ENCODE measurements around the gene NEK2. TPM values are rescaled to one million over a fixed set of nuclear protein-coding genes. Genes with fewer than 3 reads are reported as not detected.

Gene NEK2
- total RNA-seq, 1 experiment from 2014 or later: 47.5 TPM

DNA sequence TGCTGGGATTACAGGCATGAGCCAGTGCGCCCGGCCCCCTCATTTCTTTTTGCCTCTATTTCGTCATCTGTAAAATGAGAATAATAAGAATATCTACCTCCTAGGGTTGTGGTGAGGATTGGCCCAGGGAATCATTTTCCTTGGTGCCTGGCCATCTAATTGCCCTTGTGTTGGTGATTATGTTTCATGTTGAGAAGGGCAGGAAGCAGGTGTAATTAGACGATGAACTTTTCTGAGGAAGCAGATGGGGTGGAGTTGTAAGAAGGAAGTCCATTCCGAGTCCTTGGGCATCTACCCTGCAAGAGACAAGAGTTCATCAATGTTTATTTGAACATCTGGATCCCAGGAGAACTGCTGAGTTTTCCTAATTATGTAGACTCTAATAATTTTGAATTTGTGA, 38.7 kb upstream of the NEK2 start:
- H3K27me3 ChIP-seq (ENCODE audit: low read length): no peaks in the 10 kb centered on the region
- H3K9me2 ChIP-seq (replicated peaks; ENCODE audit: low read length): no peaks in the 10 kb centered on the region
- H3K79me2 ChIP-seq (ENCODE audit: low read length): no peaks in the 10 kb centered on the region
- no peaks in the 10 kb centered on the region for H3K4me1 ChIP-seq (ENCODE audit: insufficient read depth, low read length)
- H4K20me1 ChIP-seq (ENCODE audit: low read length): no peaks in the 10 kb centered on the region
- TF ChIP-seq EZH2phosphoT487 (IDR thresholded peaks at IDR 0.05; ENCODE audit: borderline replicate concordance, low read length) (no peak), EZH2 (IDR thresholded peaks at IDR 0.05; ENCODE audit: low read length, unreplicated experiment) (no peak)
- TF ChIP-seq, protein P1, sequence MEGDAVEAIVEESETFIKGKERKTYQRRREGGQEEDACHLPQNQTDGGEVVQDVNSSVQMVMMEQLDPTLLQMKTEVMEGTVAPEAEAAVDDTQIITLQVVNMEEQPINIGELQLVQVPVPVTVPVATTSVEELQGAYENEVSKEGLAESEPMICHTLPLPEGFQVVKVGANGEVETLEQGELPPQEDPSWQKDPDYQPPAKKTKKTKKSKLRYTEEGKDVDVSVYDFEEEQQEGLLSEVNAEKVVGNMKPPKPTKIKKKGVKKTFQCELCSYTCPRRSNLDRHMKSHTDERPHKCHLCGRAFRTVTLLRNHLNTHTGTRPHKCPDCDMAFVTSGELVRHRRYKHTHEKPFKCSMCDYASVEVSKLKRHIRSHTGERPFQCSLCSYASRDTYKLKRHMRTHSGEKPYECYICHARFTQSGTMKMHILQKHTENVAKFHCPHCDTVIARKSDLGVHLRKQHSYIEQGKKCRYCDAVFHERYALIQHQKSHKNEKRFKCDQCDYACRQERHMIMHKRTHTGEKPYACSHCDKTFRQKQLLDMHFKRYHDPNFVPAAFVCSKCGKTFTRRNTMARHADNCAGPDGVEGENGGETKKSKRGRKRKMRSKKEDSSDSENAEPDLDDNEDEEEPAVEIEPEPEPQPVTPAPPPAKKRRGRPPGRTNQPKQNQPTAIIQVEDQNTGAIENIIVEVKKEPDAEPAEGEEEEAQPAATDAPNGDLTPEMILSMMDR (conservative IDR thresholded peaks at IDR 0.05; ENCODE audit: low read depth, low read length): no peak
- intact Hi-C loops (cut with micrococcal nuclease): no loop called here
- H3K36me3 ChIP-seq (ENCODE audit: low read depth, low read length): no peaks in the 10 kb centered on the region
- no peaks in the 10 kb centered on the region for H3K9me3 ChIP-seq (ENCODE audit: low read length)
- H3K4me2 ChIP-seq (ENCODE audit: low read length): no peak overlapping the region
- no peak overlapping the region for H3K27ac ChIP-seq (ENCODE audit: low read length)
- BruUV-seq (replicated peaks): no TSS peak
- H2AFZ ChIP-seq (ENCODE audit: low read length): no peak overlapping the region
- DNase-seq: no peak
- no peak overlapping the region for H3K4me3 ChIP-seq (ENCODE audit: low read length)
- H3F3A ChIP-seq (ENCODE audit: low read length, unreplicated experiment): no peaks in the 10 kb centered on the region
- POLR2A ChIA-PET (ENCODE audit: unreplicated experiment): no interaction called here
- no peak for ATAC-seq
- CTCF ChIA-PET: no interaction called here
- no peak overlapping the region for H3K9ac ChIP-seq (ENCODE audit: low read length)

DNA sequence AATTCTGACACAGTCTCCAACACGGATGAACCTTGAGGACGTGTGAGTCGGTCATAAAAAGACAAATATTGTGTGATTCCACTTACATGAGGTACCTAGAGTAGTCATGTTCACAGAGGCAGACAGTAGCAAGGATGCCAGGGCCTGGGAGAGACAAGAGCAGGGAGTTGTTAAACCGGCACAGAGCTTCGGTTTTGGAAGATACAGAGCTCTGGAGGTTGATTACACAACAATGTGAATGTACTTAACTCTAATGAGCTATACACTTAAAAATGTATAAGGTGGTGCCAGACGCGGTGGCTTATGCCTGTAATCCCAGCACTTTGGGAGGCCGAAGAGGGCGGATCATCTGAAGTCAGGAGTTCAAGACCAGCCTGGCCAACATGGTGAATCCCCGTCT, 37.8 kb upstream of the NEK2 start:
- Histone ChIP-seq H4K20me1 (ENCODE audit: low read length) (no peaks in the 10 kb centered on the region), H3K9ac (ENCODE audit: low read length) (no peak overlapping the region), H3K27ac (ENCODE audit: low read length) (no peak overlapping the region), H3K36me3 (ENCODE audit: low read depth, low read length) (no peaks in the 10 kb centered on the region), H2AFZ (ENCODE audit: low read length) (no peak overlapping the region), H3K27me3 (ENCODE audit: low read length) (no peaks in the 10 kb centered on the region), H3F3A (ENCODE audit: low read length, unreplicated experiment) (no peaks in the 10 kb centered on the region), H3K9me2 (replicated peaks; ENCODE audit: low read length) (no peaks in the 10 kb centered on the region), H3K4me3 (ENCODE audit: low read length) (no peak overlapping the region), H3K4me2 (ENCODE audit: low read length) (no peak overlapping the region), H3K4me1 (ENCODE audit: insufficient read depth, low read length) (no peaks in the 10 kb centered on the region), H3K79me2 (ENCODE audit: low read length) (no peaks in the 10 kb centered on the region), H3K9me3 (ENCODE audit: low read length) (no peaks in the 10 kb centered on the region)
- ATAC-seq (no peak), DNase-seq (no peak)
- POLR2A ChIA-PET (ENCODE audit: unreplicated experiment): no interaction called here
- intact Hi-C loops (cut with micrococcal nuclease): no loop called here
- no TSS peak for BruUV-seq (replicated peaks)
- TF ChIP-seq EZH2 (IDR thresholded peaks at IDR 0.05; ENCODE audit: low read length, unreplicated experiment): no peak
- no peak for TF ChIP-seq EZH2phosphoT487 (IDR thresholded peaks at IDR 0.05; ENCODE audit: borderline replicate concordance, low read length)
- TF ChIP-seq, protein P1 (conservative IDR thresholded peaks at IDR 0.05; ENCODE audit: low read depth, low read length): no peak
- CTCF ChIA-PET: no interaction called here

DNA sequence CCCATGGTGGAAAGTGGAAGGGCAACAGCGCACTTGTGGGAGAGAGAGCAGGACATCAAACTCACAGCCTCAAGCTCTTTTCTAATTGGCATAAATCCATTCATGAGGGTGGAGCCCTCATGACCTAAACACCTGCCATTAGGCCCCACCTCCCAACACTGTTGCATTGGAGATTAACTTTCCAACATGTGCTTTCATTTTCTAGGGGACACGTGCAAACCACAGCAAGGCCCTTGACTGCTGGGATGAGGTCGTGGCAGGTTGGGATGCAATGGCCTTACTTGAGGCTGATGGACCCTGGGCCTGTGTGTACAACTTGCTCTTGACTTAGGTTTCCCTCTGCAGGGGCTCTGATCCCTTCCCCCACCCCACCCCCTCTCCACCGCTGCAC, 35.9 kb upstream of the NEK2 start:
- no peak overlapping the region for H3K4me3 ChIP-seq (ENCODE audit: low read length)
- DNase-seq (no peak), ATAC-seq (no peak)
- no TSS peak for BruUV-seq (replicated peaks)
- H3F3A ChIP-seq (ENCODE audit: low read length, unreplicated experiment): no peaks in the 10 kb centered on the region
- no peak overlapping the region for H2AFZ ChIP-seq (ENCODE audit: low read length)
- H3K4me1 ChIP-seq (ENCODE audit: insufficient read depth, low read length): no peaks in the 10 kb centered on the region
- CTCF ChIA-PET: no interaction called here
- no peak overlapping the region for H3K27ac ChIP-seq (ENCODE audit: low read length)
- no peak overlapping the region for H3K9ac ChIP-seq (ENCODE audit: low read length)
- no peaks in the 10 kb centered on the region for H3K9me2 ChIP-seq (replicated peaks; ENCODE audit: low read length)
- H3K9me3 ChIP-seq (ENCODE audit: low read length): no peaks in the 10 kb centered on the region
- POLR2A ChIA-PET (ENCODE audit: unreplicated experiment): no interaction called here
- TF ChIP-seq EZH2 (IDR thresholded peaks at IDR 0.05; ENCODE audit: low read length, unreplicated experiment): no peak
- TF ChIP-seq EZH2phosphoT487 (IDR thresholded peaks at IDR 0.05; ENCODE audit: borderline replicate concordance, low read length): no peak
- TF ChIP-seq, protein P1 (conservative IDR thresholded peaks at IDR 0.05; ENCODE audit: low read depth, low read length): no peak
- H3K36me3 ChIP-seq (ENCODE audit: low read depth, low read length): no peaks in the 10 kb centered on the region
- H3K79me2 ChIP-seq (ENCODE audit: low read length): no peaks in the 10 kb centered on the region
- no peaks in the 10 kb centered on the region for H4K20me1 ChIP-seq (ENCODE audit: low read length)
- no peak overlapping the region for H3K4me2 ChIP-seq (ENCODE audit: low read length)
- intact Hi-C loops (cut with micrococcal nuclease): no loop called here
- H3K27me3 ChIP-seq (ENCODE audit: low read length): no peaks in the 10 kb centered on the region

All from PC-3 (cell line).